ENCODE data around the gene PRIM2.
"Not testable (repeated sequence)": the region's sequence is repeated elsewhere in the genome, so short reads cannot be mapped to it uniquely, and the experiment has no call there.

- TF ChIP-seq YY1 (IDR thresholded peaks at IDR 0.05; ENCODE audit: insufficient read depth, insufficient read length); ZNF274 (IDR thresholded peaks at IDR 0.05; ENCODE audit: low read depth, low read length); SUZ12 (IDR thresholded peaks at IDR 0.05; ENCODE audit: extremely low read depth, insufficient read depth, insufficient read length): not testable (repeated sequence)
Observed at GRCh38 chr6:57572119-57572518, 254.7 kb downstream of the PRIM2 start.

Data from NT2/D1 (cell line).